ENCODE data around the gene C9orf85.

Gene C9orf85

GRCh38 chr9:72012646-72013045, 101.2 kb downstream of the C9orf85 start:
- Histone ChIP-seq H3K9me3 (no peaks in the 10 kb centered on the region), H3K27me3 (no peaks in the 10 kb centered on the region), H3K36me3 (no peaks in the 10 kb centered on the region), H3K27ac (no peak overlapping the region), H3K4me3 (ENCODE audit: low read depth in 1 of 2, low read length in 1 of 2) (no peak overlapping the region), H3K4me1 (ENCODE audit: control insufficient read depth in 1 of 2, insufficient read depth in 1 of 2, low read depth in 1 of 2, low read length in 1 of 2) (no peaks in the 10 kb centered on the region)
- TF ChIP-seq CTCF (IDR thresholded peaks at IDR 0.05) = no peak

- Histone ChIP-seq H3K4me3 (ENCODE audit: low read depth in 1 of 2, low read length in 1 of 2) (no peak overlapping the region), H3K27me3 (no peaks in the 10 kb centered on the region), H3K36me3 (no peaks in the 10 kb centered on the region), H3K4me1 (ENCODE audit: control insufficient read depth in 1 of 2, insufficient read depth in 1 of 2, low read depth in 1 of 2, low read length in 1 of 2) (no peaks in the 10 kb centered on the region), H3K27ac (no peak overlapping the region), H3K9me3 (no peaks in the 10 kb centered on the region)
- no peak for TF ChIP-seq CTCF (IDR thresholded peaks at IDR 0.05)
Observed at GRCh38 chr9:72013292-72013760, 101.9 kb downstream of the C9orf85 start.

GRCh38 chr9:72022841-72023240, 111.4 kb downstream of the C9orf85 start:
- TF ChIP-seq CTCF (IDR thresholded peaks at IDR 0.05) = no peak

More at GRCh38 chr9:72022841-72023240, 111.4 kb downstream of the C9orf85 start:
- no peak overlapping the region for H3K4me3 ChIP-seq (ENCODE audit: low read depth in 1 of 2, low read length in 1 of 2)
- no peaks in the 10 kb centered on the region for H3K4me1 ChIP-seq (ENCODE audit: control insufficient read depth in 1 of 2, insufficient read depth in 1 of 2, low read depth in 1 of 2, low read length in 1 of 2)
- H3K27ac ChIP-seq = no peak overlapping the region
- no peaks in the 10 kb centered on the region for H3K27me3 ChIP-seq
- H3K36me3 ChIP-seq = no peaks in the 10 kb centered on the region
- no peaks in the 10 kb centered on the region for H3K9me3 ChIP-seq
